ENCODE measurements around the gene RNF10.
A peak's percentile ranks its signal among the peaks of the same experiment; 100 is the strongest.

Gene RNF10

GRCh38 chr12:120489018-120489417, 45.1 kb upstream of the RNF10 start:
- no peak overlapping the region for H3K27ac ChIP-seq (replicated peaks)
- no peaks in the 10 kb centered on the region for H3K27me3 ChIP-seq (ENCODE audit: insufficient read depth, poor library complexity, severe bottlenecking)
- no peak for TF ChIP-seq SPI1 (IDR thresholded peaks at IDR 0.05; ENCODE audit: borderline replicate concordance, low read depth)
- TF ChIP-seq REST (IDR thresholded peaks at IDR 0.05; ENCODE audit: insufficient replicate concordance, low read depth), result no peak
- no peak for DNase-seq (ENCODE audit: low read depth in 1 of 2, low spot score in 1 of 2)
- no peak overlapping the region for H3K4me3 ChIP-seq (replicated peaks; ENCODE audit: insufficient read depth, low read length)

GRCh38 chr12:120490325-120490724, 43.8 kb upstream of the RNF10 start:
- DNase-seq (ENCODE audit: low read depth in 1 of 2, low spot score in 1 of 2), result no peak
- H3K27ac ChIP-seq (replicated peaks), result no peak overlapping the region
- no peaks in the 10 kb centered on the region for H3K27me3 ChIP-seq (ENCODE audit: insufficient read depth, poor library complexity, severe bottlenecking)
- no peak for TF ChIP-seq REST (IDR thresholded peaks at IDR 0.05; ENCODE audit: insufficient replicate concordance, low read depth)
- no peak for TF ChIP-seq POLR2AphosphoS5 (IDR thresholded peaks at IDR 0.05; ENCODE audit: low read depth)
- TF ChIP-seq SPI1 (IDR thresholded peaks at IDR 0.05; ENCODE audit: borderline replicate concordance, low read depth), result no peak
- H3K4me3 ChIP-seq (replicated peaks; ENCODE audit: insufficient read depth, low read length), result no peak overlapping the region

- TF ChIP-seq GABPA (IDR thresholded peaks at IDR 0.05; ENCODE audit: low read depth) (no peak), REST (IDR thresholded peaks at IDR 0.05; ENCODE audit: insufficient replicate concordance, low read depth) (no peak), POLR2AphosphoS5 (IDR thresholded peaks at IDR 0.05; ENCODE audit: low read depth) (no peak), SPI1 (IDR thresholded peaks at IDR 0.05; ENCODE audit: borderline replicate concordance, low read depth) (no peak)
- TF ChIP-seq, protein P1, sequence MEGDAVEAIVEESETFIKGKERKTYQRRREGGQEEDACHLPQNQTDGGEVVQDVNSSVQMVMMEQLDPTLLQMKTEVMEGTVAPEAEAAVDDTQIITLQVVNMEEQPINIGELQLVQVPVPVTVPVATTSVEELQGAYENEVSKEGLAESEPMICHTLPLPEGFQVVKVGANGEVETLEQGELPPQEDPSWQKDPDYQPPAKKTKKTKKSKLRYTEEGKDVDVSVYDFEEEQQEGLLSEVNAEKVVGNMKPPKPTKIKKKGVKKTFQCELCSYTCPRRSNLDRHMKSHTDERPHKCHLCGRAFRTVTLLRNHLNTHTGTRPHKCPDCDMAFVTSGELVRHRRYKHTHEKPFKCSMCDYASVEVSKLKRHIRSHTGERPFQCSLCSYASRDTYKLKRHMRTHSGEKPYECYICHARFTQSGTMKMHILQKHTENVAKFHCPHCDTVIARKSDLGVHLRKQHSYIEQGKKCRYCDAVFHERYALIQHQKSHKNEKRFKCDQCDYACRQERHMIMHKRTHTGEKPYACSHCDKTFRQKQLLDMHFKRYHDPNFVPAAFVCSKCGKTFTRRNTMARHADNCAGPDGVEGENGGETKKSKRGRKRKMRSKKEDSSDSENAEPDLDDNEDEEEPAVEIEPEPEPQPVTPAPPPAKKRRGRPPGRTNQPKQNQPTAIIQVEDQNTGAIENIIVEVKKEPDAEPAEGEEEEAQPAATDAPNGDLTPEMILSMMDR (IDR thresholded peaks at IDR 0.05; ENCODE audit: insufficient read depth, low read length), result no peak
- H3K4me3 ChIP-seq (replicated peaks; ENCODE audit: insufficient read depth, low read length), result no peak overlapping the region
- no peaks in the 10 kb centered on the region for H3K27me3 ChIP-seq (ENCODE audit: insufficient read depth, poor library complexity, severe bottlenecking)
- no peak overlapping the region for H3K27ac ChIP-seq (replicated peaks)
- no peak for DNase-seq (ENCODE audit: low read depth in 1 of 2, low spot score in 1 of 2)
Measured at GRCh38 chr12:120490833-120491512, 43.2 kb upstream of the RNF10 start.

DNA sequence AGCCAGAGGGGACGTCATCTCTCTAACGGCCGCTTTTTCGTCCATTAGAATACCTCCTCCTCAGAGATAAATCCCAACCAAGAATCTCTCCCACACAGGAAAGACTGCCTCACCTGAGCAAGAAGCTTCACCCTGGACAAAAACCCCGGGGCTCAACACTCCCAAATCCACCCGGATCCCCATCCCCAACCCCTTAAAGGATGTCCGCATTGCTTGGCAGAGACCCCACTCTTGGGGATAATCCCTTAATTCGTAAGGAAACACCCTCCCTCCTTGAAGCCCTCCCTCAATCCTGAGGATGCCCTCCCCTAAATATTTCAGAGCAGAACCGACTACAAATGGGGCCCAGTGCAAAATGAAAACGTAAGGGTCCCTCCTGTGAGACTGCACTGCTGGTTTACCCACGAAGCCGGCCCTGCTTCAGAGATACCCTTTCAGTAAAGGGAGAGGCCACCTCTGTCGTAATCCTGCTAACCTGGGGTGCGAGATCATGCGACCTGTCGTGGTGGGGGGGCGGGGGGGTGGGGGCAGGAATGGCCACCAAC, 38.9 kb upstream of the RNF10 start:
- TF ChIP-seq POLR2AphosphoS5 (IDR thresholded peaks at IDR 0.05; ENCODE audit: low read depth) (no peak), GABPA (IDR thresholded peaks at IDR 0.05; ENCODE audit: low read depth) (no peak), REST (IDR thresholded peaks at IDR 0.05; ENCODE audit: insufficient replicate concordance, low read depth) (no peak), SPI1 (IDR thresholded peaks at IDR 0.05; ENCODE audit: borderline replicate concordance, low read depth) (no peak)
- TF ChIP-seq, protein P1 (IDR thresholded peaks at IDR 0.05; ENCODE audit: insufficient read depth, low read length), result no peak
- Histone ChIP-seq H3K27ac (replicated peaks) (no peak overlapping the region), H3K4me3 (replicated peaks; ENCODE audit: insufficient read depth, low read length) (peak overlapping the region; percentile 97), H3K27me3 (ENCODE audit: insufficient read depth, poor library complexity, severe bottlenecking) (no peaks in the 10 kb centered on the region)
- no peak for DNase-seq (ENCODE audit: low read depth in 1 of 2, low spot score in 1 of 2)

Measured in HL-60 (cell line).